Calu3 (cell line): Measurements from ENCODE around the gene ITGA11. TPM values are rescaled to one million over a fixed set of nuclear protein-coding genes. Genes with fewer than 3 reads are reported as not detected.

Source experiments
- BruUV-seq: library from RNA; stranded (reverse); fragments of 400-500 nt; replicated peaks from 2 replicates; lab custom pipeline; 2021; lab: Mats Ljungman, UMichigan
- CTCF ChIA-PET: fragments of 300-600 bp; sonication (Branson Sonifier 250); formaldehyde crosslinking; loops from one replicate; lab custom pipeline; 2022; ENCODE audit warnings: antibody characterized with exemption; lab: Charles Lee
- DNase-seq: peaks from one replicate; pipeline ENCODE4 v3.0.0; 2022
- H3K27ac Mint-ChIP-seq: one replicate; pipeline ENCODE4 v1.8.0; 2022; ENCODE audit warnings: mixed read lengths; ENCODE audit not compliant: unreplicated experiment
- H3K27me3 Mint-ChIP-seq: one replicate; pipeline ENCODE4 v1.8.0; 2022; ENCODE audit warnings: mixed read lengths; ENCODE audit not compliant: unreplicated experiment
- H3K36me3 Mint-ChIP-seq: one replicate; pipeline ENCODE4 v1.8.0; 2022; ENCODE audit warnings: mild to moderate bottlenecking, moderate library complexity, mixed read lengths; ENCODE audit not compliant: insufficient read depth, unreplicated experiment
- H3K4me1 Mint-ChIP-seq: one replicate; pipeline ENCODE4 v1.8.0; 2022; ENCODE audit warnings: mild to moderate bottlenecking, low read depth, mixed read lengths; ENCODE audit not compliant: unreplicated experiment
- H3K4me3 Mint-ChIP-seq: one replicate; pipeline ENCODE4 v1.8.0; 2022; ENCODE audit warnings: mild to moderate bottlenecking, low read depth, moderate library complexity, mixed read lengths; ENCODE audit not compliant: unreplicated experiment
- H3K9me3 Mint-ChIP-seq: one replicate; pipeline ENCODE4 v1.8.0; 2022; ENCODE audit warnings: low read depth, mixed read lengths; ENCODE audit not compliant: unreplicated experiment
- CTCF ChIP-seq: fragments of 200-600 bp; IDR thresholded peaks from one replicate; pipeline ENCODE4 v1.8.0; 2022; ENCODE audit warnings: antibody characterized with exemption; ENCODE audit not compliant: unreplicated experiment
- intact Hi-C: fragments of 100-400 bp; cut with micrococcal nuclease; formaldehyde crosslinking; loops from one replicate; pipeline ENCODE4 v1.10.0; 2022; ENCODE audit not compliant: unreplicated experiment
- total RNA-seq: library from RNA; stranded (reverse); gene quantifications from 2 replicates; pipeline ENCODE4 v1.2.3, GENCODE V29; 2022

ITGA11 gene
- total RNA-seq, 1 experiment from 2014 or later, result not detected

GRCh38 chr15:68389936-68390817 lies 41.8 kb downstream of the ITGA11 start:
- CTCF ChIA-PET, result interaction anchor here (0.6 to 0.9 kb wide), 2 partner anchors 84 to 103 kb away, joined by 3 read pairs; no protein-coding TSS in a partner anchor
- Mint-ChIP-seq H3K36me3 (no peaks in the 10 kb centered on the region), H3K27ac (no peak overlapping the region), H3K4me1 (no peaks in the 10 kb centered on the region), H3K4me3 (no peak overlapping the region), H3K9me3 (peaks cover 10% of the 10 kb centered on the region), H3K27me3 (peaks cover 25% of the 10 kb centered on the region)
- intact Hi-C loops, result no loop called here
- BruUV-seq, result no TSS peak
- no peak for DNase-seq
- no peak for TF ChIP-seq CTCF

GRCh38 chr15:68389041-68389930 lies 42.7 kb downstream of the ITGA11 start:
- peaks cover 9% of the 10 kb centered on the region for H3K9me3 Mint-ChIP-seq
- no peaks in the 10 kb centered on the region for H3K4me1 Mint-ChIP-seq
- no TSS peak for BruUV-seq
- no peak for TF ChIP-seq CTCF
- no peak overlapping the region for H3K27ac Mint-ChIP-seq
- CTCF ChIA-PET, result interaction anchor here (0.9 kb wide), 1 partner anchor 83 kb away, joined by 3 read pairs; no protein-coding TSS in a partner anchor
- intact Hi-C loops, result no loop called here
- no peak for DNase-seq
- H3K4me3 Mint-ChIP-seq, result no peak overlapping the region
- no peaks in the 10 kb centered on the region for H3K36me3 Mint-ChIP-seq
- H3K27me3 Mint-ChIP-seq, result peaks cover 24% of the 10 kb centered on the region

GRCh38 chr15:68387381-68388143 lies 44.4 kb downstream of the ITGA11 start:
- H3K4me1 Mint-ChIP-seq, result no peaks in the 10 kb centered on the region
- peaks cover 36% of the 10 kb centered on the region for H3K27me3 Mint-ChIP-seq
- no TSS peak for BruUV-seq
- CTCF ChIA-PET, result interaction anchor here (0.9 kb wide), 1 partner anchor 81 kb away, joined by 4 read pairs; no protein-coding TSS in a partner anchor
- no peak for TF ChIP-seq CTCF
- H3K4me3 Mint-ChIP-seq, result no peak overlapping the region
- intact Hi-C loops, result no loop called here
- no peaks in the 10 kb centered on the region for H3K36me3 Mint-ChIP-seq
- peaks cover 5% of the 10 kb centered on the region for H3K9me3 Mint-ChIP-seq
- DNase-seq, result no peak
- no peak overlapping the region for H3K27ac Mint-ChIP-seq
